ENCODE data around the gene PIGN.
A peak's percentile ranks its signal among the peaks of the same experiment; 100 is the strongest.

The PIGN gene

DNA sequence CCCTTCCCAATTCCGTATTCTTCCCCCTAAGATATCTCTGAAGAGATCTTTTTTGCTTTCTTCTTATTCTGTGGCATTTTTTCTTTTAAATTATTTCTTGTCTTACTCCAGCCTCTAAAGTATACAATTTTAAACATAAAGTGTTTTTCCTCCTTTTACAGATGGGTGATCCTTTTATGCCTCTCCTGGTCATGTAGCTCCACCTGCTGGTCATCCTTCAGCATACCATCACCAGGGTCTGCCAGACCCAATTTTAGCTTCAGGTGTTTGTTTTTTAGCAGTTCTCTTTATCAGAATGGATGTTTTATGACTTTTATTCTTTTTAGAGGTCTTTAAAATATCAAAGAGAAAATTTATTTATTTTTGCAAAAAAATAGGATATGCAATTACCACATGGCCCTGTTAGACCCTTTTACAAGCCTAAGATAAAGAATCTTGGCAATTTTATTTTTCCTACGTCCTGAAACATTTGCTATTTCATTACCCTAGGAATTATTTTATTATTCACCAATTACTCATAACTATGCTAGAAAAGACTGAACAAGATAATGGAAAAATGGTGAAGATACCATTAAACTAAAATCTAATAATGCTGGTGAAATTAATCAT, 55.5 kb downstream of the PIGN start:
- TF ChIP-seq, protein P1, sequence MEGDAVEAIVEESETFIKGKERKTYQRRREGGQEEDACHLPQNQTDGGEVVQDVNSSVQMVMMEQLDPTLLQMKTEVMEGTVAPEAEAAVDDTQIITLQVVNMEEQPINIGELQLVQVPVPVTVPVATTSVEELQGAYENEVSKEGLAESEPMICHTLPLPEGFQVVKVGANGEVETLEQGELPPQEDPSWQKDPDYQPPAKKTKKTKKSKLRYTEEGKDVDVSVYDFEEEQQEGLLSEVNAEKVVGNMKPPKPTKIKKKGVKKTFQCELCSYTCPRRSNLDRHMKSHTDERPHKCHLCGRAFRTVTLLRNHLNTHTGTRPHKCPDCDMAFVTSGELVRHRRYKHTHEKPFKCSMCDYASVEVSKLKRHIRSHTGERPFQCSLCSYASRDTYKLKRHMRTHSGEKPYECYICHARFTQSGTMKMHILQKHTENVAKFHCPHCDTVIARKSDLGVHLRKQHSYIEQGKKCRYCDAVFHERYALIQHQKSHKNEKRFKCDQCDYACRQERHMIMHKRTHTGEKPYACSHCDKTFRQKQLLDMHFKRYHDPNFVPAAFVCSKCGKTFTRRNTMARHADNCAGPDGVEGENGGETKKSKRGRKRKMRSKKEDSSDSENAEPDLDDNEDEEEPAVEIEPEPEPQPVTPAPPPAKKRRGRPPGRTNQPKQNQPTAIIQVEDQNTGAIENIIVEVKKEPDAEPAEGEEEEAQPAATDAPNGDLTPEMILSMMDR (IDR thresholded peaks at IDR 0.05; ENCODE audit: extremely low read depth, missing control alignments) = peak; percentile 68
- peak; percentile 46 for DNase-seq (ENCODE audit: low spot score)

DNA sequence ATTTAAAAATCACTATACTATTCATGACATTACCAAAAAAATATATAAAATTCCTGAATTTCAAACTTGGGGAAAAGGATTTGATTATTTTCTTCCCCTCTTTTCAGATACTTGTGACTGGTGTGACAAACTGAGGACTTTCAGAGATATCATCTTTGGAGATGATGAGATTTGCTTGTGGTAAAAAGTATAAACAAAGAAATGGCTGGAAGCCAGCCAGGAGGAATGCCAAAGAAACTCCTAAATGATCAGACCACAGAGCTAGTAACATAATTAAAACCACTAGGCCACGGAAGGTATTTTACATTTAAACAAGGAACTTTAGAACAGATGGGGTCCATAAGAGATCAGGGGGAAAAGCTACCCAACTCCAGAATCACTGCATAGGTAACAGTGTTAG, 58.7 kb downstream of the PIGN start:
- DNase-seq (ENCODE audit: low spot score) = no peak
- TF ChIP-seq, protein P1 (IDR thresholded peaks at IDR 0.05; ENCODE audit: extremely low read depth, missing control alignments) = no peak

DNA sequence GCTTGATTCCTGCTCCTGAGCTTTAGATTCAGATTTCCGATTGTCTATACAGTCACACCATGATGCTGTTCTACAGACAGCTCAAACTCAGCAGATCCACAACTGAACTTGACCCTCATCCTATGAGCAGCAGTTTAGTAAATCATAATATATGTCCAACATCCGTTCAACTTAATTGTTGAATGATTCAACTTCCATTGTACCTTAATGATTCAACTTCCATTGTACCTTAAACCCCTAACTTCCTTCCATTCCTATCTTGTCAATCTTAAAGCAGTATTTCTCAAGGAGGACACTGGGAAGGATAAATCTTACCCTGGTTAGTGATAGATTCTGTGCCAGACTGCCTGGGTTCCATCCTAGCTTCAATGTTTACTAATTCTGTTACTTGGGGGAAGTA, 60.1 kb downstream of the PIGN start:
- no peak for DNase-seq (ENCODE audit: low spot score)
- TF ChIP-seq, protein P1 (IDR thresholded peaks at IDR 0.05; ENCODE audit: extremely low read depth, missing control alignments) = no peak

DNA sequence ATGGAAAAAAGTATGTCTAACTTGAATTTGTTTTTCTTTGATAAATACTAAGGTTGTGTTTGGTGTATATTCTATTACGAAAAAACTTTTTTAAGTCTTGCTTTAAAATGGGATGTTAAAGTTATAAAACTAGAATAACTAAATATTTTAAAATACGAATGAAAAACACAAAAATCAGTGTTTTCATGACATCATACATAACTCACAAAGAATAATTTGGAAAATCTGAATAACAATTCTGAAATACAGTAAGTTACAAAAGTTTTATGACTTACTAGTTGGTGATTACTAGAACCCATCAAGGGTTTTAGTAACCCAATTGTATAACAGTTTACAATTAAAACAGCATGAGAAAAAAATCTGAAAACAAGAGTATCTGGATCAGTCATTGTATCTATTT, 61.2 kb downstream of the PIGN start:
- DNase-seq (ENCODE audit: low spot score) = no peak
- TF ChIP-seq, protein P1 (IDR thresholded peaks at IDR 0.05; ENCODE audit: extremely low read depth, missing control alignments) = no peak

DNA sequence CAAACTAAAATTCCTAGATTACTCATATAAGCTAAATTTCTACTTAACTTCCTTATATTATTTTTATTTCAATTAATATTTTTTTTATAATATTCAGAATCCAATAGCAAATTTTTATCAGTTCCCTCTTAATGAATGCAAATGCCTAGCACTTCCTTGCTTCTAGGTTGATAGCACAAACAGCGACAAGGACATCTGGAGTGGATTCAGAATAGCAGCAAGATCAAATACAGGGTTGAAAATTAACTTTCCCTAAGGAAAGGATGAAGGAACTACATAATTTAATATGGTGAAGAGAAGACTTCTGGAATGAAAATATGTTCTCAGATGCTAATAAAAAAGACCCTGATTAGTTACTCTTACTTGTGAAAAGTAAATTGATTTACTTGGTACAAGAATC, 64.5 kb downstream of the PIGN start:
- TF ChIP-seq, protein P1 (IDR thresholded peaks at IDR 0.05; ENCODE audit: extremely low read depth, missing control alignments) = no peak
- DNase-seq (ENCODE audit: low spot score) = no peak

DNA sequence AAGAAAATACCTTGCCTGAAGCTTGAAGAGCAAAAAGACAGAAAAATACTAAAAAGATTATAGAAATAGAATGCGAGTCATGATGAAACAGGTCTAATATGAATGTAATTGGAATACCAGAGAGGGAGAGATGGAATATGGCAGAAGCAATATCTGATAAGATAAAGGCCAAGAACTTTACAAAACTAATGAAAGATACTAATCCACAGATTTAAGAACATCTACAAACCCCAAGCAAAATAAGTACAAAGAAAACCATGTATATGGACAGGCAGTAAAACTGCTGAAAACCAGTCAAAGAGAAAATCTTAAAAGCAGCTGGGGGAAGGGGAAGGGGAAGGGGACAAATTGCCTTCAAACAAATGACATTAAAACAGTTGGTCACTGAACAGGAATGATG, 67.0 kb downstream of the PIGN start:
- TF ChIP-seq, protein P1 (IDR thresholded peaks at IDR 0.05; ENCODE audit: extremely low read depth, missing control alignments) = no peak
- DNase-seq (ENCODE audit: low spot score) = no peak

DNA sequence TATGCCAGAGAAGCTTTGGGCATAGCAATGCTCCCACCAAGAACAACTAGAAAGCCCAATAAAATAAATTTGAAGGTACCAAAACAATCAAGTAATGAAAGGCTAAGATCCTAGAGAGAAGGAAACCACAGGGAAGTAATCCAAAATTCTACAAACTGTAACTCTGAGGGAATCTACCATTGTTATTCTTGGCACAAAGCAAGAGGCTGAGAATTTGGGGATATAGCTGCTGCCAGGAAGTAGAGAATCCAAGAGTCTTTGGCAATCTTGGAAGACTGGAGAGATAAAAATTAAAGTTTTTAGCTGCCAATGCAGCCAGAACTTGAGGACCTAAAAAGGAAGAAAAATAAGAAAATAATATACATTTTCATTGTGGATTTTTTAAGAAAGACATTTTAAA, 68.5 kb downstream of the PIGN start:
- TF ChIP-seq, protein P1 (IDR thresholded peaks at IDR 0.05; ENCODE audit: extremely low read depth, missing control alignments) = no peak
- DNase-seq (ENCODE audit: low spot score) = no peak

Data from GM20000 (cell line).